GM18517 (cell line): Measurements from ENCODE around the gene TECR.
A peak's percentile ranks its signal among the peaks of the same experiment; 100 is the strongest.
"Not testable (repeated sequence)": the region's sequence is repeated elsewhere in the genome, so short reads cannot be mapped to it uniquely, and the experiment has no call there.

ENCODE experiments used
- ATAC-seq: cut with Tn5 transposase; IDR thresholded peaks from one replicate; pipeline ENCODE4 v1.9.1; 2021; ENCODE audit warnings: mild to moderate bottlenecking, moderate library complexity; ENCODE audit not compliant: unreplicated experiment

TECR gene

DNA sequence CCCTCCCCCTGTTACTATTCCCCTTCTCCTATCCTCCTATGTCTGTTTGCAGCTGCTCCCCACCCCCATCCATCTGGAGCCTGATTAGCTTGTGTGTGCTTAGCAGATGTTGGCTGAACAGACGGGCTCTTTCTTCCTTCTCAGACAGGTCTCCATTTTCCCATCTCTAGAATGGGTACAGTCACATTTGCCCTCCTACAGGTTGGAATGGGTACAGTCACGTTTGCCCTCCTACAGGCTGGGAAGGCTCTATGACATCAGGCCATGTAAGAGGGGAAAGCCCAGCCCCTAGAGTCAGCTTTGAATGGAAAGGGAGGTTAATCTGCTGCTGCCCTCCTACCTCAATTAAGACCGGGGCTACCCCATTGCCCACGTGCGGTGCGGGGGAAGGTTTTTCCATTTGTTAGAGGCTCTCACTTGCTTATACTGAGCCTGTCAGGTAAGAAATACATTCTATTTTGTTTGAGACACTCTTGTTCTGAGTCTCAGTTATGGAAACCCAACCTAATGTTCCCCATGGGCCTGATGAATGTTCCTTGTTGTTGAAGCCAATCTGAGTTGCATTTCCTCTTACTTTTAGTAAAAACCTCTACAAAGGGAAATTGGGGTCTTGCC, 51.3 kb downstream of the TECR start:
- no peak for ATAC-seq

DNA sequence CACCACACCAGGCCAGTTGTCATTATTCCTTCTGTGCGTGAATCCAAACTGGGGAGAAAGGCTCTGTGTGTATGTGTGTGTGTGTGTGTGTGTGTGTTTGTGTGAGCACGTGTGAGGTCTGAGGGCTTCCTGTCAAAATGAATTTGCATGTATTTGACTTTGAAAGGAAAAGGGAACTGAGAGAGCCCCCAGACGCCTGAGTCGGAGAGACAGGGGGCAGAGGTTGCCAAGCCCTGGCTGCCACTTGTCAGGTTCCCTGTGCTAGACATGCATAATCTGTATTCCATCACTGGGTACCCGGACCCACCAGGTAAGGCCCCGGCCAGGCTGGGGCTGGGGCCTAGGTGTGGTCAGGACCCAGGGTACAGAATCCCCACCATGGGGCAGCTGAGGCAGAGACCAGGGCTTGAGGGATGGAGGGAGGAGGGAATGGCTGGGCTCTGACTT, 53.5 kb downstream of the TECR start, which contains the start of gene CLEC17A:
Gene CLEC17A (plus strand): TSS at position 191 of the 447 bp plus-strand sequence. CDS start 77 bp downstream, at position 268.
- peak; percentile 41 for ATAC-seq

DNA sequence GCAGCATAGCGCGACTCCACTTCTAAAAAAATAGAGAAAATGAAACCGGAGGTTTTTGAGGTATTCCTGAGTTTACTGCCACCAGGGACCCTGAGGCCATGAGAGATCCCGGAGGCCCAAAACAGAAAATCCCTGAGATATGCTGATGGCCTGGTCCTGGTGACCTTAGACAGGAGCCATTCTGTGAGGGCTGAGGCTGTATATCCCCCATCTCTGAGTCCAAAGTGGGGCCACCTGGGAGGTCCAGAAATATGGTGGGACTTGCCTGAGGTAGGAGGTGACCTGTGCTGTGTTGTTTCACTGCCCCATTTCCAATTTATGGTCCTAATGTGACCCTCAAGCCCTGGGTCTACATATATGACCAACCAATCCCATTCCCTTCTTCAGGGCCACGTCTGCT, 55.0 kb downstream of the TECR start:
- ATAC-seq = not testable (repeated sequence)

DNA sequence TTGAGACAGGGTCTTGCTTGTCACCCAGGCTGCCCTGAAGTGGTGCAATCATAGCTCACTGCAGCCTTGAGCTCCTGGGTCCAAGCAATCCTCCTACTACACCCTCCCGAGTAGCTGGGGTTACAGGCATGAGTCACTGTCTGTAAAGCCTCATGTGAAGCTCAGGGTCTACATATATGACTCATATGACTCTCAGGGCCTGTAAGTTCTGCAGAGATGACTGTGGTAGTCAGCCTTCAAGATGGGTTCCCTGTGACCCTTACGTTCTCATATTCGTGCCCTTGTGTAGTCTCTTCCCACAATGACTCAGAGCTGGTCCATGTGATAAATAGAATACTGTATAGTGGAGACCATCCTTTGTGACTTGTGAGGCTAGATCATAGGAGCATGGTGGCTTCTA, 55.8 kb downstream of the TECR start:
- peak; percentile 64 for ATAC-seq

DNA sequence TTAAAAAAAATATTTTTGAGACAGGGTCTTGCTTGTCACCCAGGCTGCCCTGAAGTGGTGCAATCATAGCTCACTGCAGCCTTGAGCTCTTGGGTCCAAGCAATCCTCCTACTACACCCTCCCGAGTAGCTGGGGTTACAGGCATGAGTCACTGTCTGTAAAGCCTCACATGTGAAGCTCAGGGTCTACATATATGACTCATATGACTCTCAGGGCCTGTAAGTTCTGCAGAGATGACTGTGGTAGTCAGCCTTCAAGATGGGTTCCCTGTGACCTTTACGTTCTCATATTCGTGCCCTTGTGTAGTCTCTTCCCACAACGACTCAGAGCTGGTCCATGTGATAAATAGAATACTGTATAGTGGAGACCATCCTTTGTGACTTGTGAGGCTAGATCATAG, 60.0 kb downstream of the TECR start:
- ATAC-seq = not testable (repeated sequence)

DNA sequence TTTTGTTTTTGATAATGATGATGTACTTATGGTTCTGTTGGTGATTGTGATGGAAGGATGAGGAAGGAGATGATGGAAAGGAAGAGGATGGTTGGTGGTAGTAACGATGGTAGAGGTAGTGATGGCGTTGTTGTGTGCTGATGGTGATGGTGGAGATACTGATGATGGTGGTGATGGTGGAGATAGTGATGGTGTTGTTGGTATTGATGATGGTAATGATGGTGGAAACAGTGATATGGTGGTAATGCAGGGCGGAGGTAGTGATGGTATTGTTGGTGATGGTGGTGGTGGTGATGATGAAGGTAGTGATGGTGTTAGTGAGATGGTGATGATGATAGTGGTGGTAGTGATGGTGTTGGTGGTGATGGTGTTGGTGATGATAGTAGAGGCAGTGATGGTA, 66.2 kb downstream of the TECR start:
- no peak for ATAC-seq

DNA sequence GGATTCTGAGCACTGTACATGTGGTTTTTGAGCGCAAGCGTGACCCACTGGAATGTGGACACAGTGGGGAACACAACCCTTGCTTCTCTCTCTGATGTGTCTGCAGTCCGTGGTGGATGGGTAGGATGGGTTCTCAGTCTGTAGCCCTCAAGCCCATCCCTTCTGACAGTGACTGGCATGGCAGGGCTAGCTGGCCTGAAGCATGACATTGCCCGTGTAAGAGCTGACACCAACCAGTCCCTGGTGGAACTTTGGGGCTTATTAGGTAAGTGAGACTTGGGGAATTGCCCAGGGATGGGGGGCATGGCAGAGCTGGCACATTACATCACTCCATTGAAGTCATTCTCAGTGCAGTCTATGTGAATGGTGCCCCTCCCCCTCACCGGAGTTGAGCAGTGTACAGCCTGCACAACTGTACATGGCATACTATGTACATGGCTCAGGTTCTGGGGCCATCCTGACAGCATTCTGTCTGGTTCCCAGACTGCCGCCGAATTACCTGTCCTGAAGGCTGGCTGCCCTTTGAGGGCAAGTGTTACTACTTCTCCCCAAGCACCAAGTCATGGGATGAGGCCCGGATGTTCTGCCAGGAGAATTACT, 70.3 kb downstream of the TECR start:
- no peak for ATAC-seq

DNA sequence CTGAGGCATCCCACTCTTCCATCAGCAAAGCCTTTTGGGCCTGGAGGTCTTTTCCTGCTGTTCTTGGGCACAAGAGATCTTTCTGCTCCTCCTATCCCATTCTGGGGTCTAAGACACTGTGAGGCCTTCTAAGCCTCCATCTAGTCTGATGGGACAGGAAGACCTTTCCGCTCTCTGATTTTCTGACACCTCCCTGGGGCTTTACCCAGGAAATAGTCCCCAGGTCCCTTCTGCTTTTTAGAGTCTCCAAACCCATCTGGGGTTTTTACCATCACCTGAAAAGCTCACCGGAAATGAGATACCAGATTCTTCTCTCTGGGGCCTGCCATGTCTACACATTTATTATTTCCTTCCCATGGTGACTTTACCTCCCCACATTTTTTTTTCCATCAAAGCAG, 74.6 kb downstream of the TECR start:
- peak; percentile 65 for ATAC-seq

DNA sequence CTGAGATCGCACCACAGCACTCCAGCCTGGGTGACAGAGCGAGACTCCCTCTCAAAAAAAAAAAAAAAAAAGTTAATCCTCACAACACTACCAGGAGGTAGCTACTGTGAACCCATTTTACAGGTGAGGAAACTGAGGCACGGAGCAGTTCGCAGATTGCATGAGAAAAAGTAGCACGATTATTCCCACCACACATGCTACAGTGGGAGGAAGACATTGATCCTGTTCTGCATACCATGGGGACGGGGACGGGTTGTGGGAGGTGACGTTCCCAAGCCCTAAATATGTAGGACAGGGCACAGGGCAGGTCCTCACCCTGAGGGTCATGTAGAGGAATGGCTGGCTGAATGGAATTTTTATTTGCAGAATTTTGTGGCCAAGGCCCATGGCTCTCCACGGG, 77.2 kb downstream of the TECR start:
- ATAC-seq = no peak

DNA sequence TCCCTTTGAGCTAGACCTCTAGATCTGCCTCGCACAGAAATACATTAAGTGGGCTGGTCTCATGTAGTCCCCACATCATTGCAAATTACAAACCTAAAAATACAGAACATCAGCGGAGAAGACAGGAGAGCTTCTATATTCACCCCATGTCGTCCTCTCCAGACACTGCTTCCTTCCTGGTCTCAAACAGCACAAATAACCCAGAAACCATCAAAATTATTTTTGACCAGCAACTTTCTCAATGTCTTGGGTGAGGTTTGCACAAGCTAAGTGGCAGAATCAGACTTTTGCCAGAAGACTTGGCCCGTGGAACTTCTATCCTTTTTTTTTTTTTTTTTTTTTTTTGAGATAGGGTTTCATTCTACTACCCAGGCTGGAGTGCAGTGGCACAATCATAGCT, 81.7 kb downstream of the TECR start:
- no peak for ATAC-seq

DNA sequence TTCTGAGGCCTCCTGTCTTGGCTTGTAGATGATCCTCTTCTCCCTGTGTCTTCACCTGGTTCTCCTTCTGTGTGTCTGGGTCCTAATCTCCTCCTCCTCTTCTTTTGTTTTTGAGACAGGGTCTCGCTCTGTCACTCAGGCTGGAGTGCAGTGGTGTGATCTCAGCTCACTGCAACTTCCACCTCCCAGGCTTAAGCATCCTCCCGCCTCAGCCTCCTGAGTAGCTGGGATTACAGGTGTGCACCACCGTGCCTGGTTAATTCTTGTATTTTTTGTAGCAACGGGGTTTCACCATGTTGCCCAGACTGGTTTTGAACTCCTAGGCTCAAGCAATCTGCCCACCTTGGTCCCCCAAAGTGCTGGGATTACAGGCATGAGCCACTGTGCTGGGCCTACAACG, 82.8 kb downstream of the TECR start:
- ATAC-seq = not testable (repeated sequence)

DNA sequence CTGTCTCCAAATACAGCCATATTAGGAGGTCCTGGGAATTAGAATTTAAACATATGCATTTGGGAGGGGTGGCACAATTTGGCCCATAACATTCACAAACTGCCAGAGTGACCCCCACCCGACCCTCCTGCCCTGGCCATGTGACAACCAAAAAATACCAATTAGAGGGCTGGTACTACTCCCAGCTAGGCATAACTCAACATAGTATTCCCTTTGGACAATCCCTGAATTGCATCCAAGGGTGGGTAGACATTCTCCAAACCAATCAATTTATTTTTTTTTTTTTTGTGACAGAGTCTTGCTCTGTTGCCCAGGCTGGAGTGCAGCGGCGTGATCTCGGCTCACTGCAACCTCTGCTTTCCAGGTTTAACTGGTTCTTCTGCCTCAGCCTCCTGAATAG, 83.3 kb downstream of the TECR start:
- no peak for ATAC-seq

DNA sequence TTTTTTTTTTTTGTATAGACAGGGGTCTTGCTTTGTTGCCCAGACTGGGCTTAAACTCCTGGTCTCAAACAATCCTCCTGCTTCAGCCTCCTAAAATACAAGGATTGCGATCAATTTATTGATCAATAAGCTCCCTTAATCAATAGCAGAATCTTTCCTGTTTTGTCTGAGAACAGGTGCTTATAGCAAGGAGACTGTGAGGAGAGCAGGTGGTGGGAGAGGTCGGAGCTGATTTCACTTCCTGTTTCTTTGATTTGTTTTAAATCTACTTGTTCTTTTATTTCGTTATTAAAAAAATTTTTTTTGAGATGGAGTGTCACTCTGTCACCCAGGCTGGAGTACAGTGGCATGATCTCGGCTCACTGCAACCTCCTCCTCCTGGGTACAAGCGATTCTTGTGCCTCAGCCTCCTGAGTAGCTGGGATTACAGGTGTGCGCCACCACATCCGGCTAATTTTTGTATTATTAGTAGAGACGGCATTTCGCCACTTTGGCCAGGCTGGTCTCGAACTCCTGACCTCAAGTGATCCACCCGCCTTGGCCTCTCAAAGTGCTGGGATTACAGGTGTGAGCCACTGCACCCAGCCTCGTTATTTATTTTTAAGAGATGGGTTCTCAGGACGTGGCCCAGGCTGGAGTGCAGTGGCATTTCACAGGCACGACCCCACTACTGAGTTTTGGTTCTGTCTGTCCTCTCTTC, 84.2 kb downstream of the TECR start:
- not testable (repeated sequence) for ATAC-seq

DNA sequence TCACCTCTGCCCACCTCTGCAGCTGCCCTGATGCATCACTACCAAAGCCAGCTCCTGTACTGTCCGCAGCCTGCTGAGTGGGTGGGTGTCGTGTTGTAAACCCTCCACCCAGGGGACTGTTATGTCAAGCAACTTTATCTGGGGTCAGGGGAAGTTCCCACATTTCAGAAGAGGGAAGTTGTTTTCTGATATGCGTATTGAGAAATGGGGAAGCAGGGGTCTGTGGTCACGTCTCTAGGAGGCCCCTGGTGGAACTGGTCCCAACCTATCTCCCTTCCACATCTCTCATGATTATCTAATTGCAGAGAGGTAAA, 84.7 kb downstream of the TECR start:
- ATAC-seq = no peak
